Liver (tissue), 9 donors: ENCODE results near the gene CCNI2. TPM values are rescaled to one million over a fixed set of nuclear protein-coding genes. Genes with fewer than 3 reads are reported as not detected.

ENCODE experiments used
- DNase-seq: peaks from one replicate; pipeline ENCODE4 v3.0.0-alpha.2; 2017; ENCODE audit warnings: low spot score
- H3K27ac ChIP-seq, 2 donors: one replicate each; pipeline ENCODE4 v1.7.0; 2013; ENCODE audit warnings: inconsistent platforms in 2 of 2, low read length in 2 of 2, control low read depth in 1 of 2, low read depth in 1 of 2, mild to moderate bottlenecking in 1 of 2
- H3K27me3 ChIP-seq, 4 donors: one replicate each; pipeline versions ENCODE4 v1.6.1 to v1.7.0; 2013; ENCODE audit warnings: low read length in 3 of 4, inconsistent platforms in 1 of 4, mild to moderate bottlenecking in 1 of 4, moderate library complexity in 1 of 4; ENCODE audit not compliant: control insufficient read depth in 4 of 4, insufficient read depth in 4 of 4
- H3K36me3 ChIP-seq, 4 donors: one replicate each; pipeline versions ENCODE4 v1.6.1 to v1.7.0; 2013; ENCODE audit warnings: low read length in 3 of 4, mild to moderate bottlenecking in 3 of 4, low read depth in 1 of 4, moderate library complexity in 1 of 4; ENCODE audit not compliant: control insufficient read depth in 4 of 4, insufficient read depth in 3 of 4
- H3K4me1 ChIP-seq, 4 donors: one replicate each; pipeline versions ENCODE4 v1.6.1 to v1.7.0; 2013; ENCODE audit warnings: low read length in 3 of 4, mild to moderate bottlenecking in 3 of 4, moderate library complexity in 1 of 4; ENCODE audit not compliant: control insufficient read depth in 4 of 4, insufficient read depth in 4 of 4
- H3K4me3 ChIP-seq, 3 donors: one replicate each; pipeline versions ENCODE4 v1.6.1 to v1.7.0; 2013; ENCODE audit warnings: low read length in 3 of 3, control low read depth in 1 of 3, low read depth in 1 of 3, mild to moderate bottlenecking in 1 of 3
- H3K9ac ChIP-seq, 2 donors: one replicate each; pipeline ENCODE4 v1.7.0; 2013; ENCODE audit warnings: low read length in 2 of 2, mild to moderate bottlenecking in 2 of 2, moderate library complexity in 2 of 2, control low read depth in 1 of 2, low read depth in 1 of 2
- H3K9me3 ChIP-seq, 4 donors: one replicate each; pipeline versions ENCODE4 v1.6.1 to v1.7.0; 2013; ENCODE audit warnings: low read length in 3 of 4; ENCODE audit not compliant: control insufficient read depth in 4 of 4
- ATF3 ChIP-seq: IDR thresholded peaks from 2 replicates; pipeline ENCODE4 v1.6.1; 2016; ENCODE audit warnings: antibody characterized with exemption
- EGR1 ChIP-seq, 2 donors: IDR thresholded peaks; 2 replicates each; pipeline ENCODE4 v1.6.1; 2016 to 2018; ENCODE audit warnings: antibody characterized with exemption in 2 of 2, low read depth in 2 of 2
- FOXA1 ChIP-seq: IDR thresholded peaks from 2 replicates; pipeline ENCODE4 v1.6.1; 2016; ENCODE audit warnings: antibody characterized with exemption
- FOXA2 ChIP-seq: IDR thresholded peaks from 2 replicates; pipeline ENCODE4 v1.6.1; 2016; ENCODE audit warnings: antibody characterized with exemption
- GABPA ChIP-seq, 2 donors: IDR thresholded peaks in 1 of 2; conservative IDR thresholded peaks in 1 of 2; 2 replicates each; pipeline ENCODE4 v1.6.1; 2016; ENCODE audit warnings: antibody characterized with exemption in 2 of 2, mild to moderate bottlenecking in 1 of 2, moderate library complexity in 1 of 2
- HNF4A ChIP-seq, 2 donors: conservative IDR thresholded peaks; 2 replicates each; pipeline ENCODE4 v1.6.1; 2016; ENCODE audit warnings: antibody characterized with exemption in 2 of 2, mild to moderate bottlenecking in 2 of 2
- HNF4G ChIP-seq: IDR thresholded peaks from 2 replicates; pipeline ENCODE4 v1.6.1; 2016; ENCODE audit warnings: antibody characterized with exemption
- JUND ChIP-seq, 2 donors: IDR thresholded peaks; 2 replicates each; pipeline ENCODE4 v1.6.1; 2016; ENCODE audit warnings: antibody characterized with exemption in 2 of 2
- NR2F2 ChIP-seq: IDR thresholded peaks from 2 replicates; pipeline ENCODE4 v1.6.1; 2016; ENCODE audit warnings: antibody characterized with exemption
- RAD21 ChIP-seq, 2 donors: IDR thresholded peaks; 2 replicates each; pipeline ENCODE4 v1.6.1; 2016; ENCODE audit warnings: antibody characterized with exemption in 2 of 2, mild to moderate bottlenecking in 2 of 2
- REST ChIP-seq: IDR thresholded peaks from 2 replicates; pipeline ENCODE4 v1.6.1; 2016; ENCODE audit warnings: antibody characterized with exemption, mild to moderate bottlenecking
- RXRA ChIP-seq, 2 donors: IDR thresholded peaks; 2 replicates each; pipeline ENCODE4 v1.6.1; 2017 to 2018; ENCODE audit warnings: antibody characterized with exemption in 2 of 2, mild to moderate bottlenecking in 1 of 2
- SP1 ChIP-seq: IDR thresholded peaks from 2 replicates; pipeline ENCODE4 v1.6.1; 2018; ENCODE audit warnings: antibody characterized with exemption, mild to moderate bottlenecking
- TAF1 ChIP-seq: conservative IDR thresholded peaks from 2 replicates; pipeline ENCODE4 v1.6.1; 2016; ENCODE audit warnings: antibody characterized with exemption, mild to moderate bottlenecking
- YY1 ChIP-seq: IDR thresholded peaks from 2 replicates; pipeline ENCODE4 v1.6.1; 2016; ENCODE audit warnings: antibody characterized with exemption, mild to moderate bottlenecking
- ZBTB33 ChIP-seq: IDR thresholded peaks from 2 replicates; pipeline ENCODE4 v1.6.1; 2016; ENCODE audit warnings: antibody characterized with exemption
- WGBS: extraction: QIAGEN DNeasy Blood & Tissue Kit; methylation state at CpG from one replicate; pipeline ENCODE4 v1.1.7; 2013; 5-methylcytosine and 5-hydroxymethylcytosine counted together
- polyA plus RNA-seq, 2 donors: library from polyadenylated mRNA; stranded (reverse) in 1 of 2; unstranded in 1 of 2; fragments of 200-250 nt in 1 of 2; fragments of >200 nt in 1 of 2; fragmentation: Nextera tagmentation in 1 of 2; extraction: Ambion mirVana in 1 of 2; gene quantifications; one replicate each; pipeline versions ENCODE4 v1.2.1 to v1.2.3, GENCODE V29; 2013 to 2015
- total RNA-seq, 2 donors: library from RNA; depleted of rRNA; stranded (reverse); fragments of >200 nt; gene quantifications; one replicate each; pipeline ENCODE4 v1.2.3, GENCODE V29; 2014
- TF ChIP-seq, protein P1 (sequence below): IDR thresholded peaks from 2 replicates; pipeline ENCODE4 v1.6.1; 2016; ENCODE audit warnings: antibody characterized with exemption
- TF ChIP-seq, protein P2 (sequence below): fragments of 150-350 bp; IDR thresholded peaks from 2 replicates; pipeline ENCODE4 v1.5.1; 2017; ENCODE audit warnings: improper control_type of control experiment, low read depth, low read length; ENCODE audit not compliant: missing input control
- donor health status: healthy.
- donor health status: healthy.
- donor health status: healthy.
- donor health status: healthy.
- donor health status: healthy.

The CCNI2 gene
- total and polyA plus RNA-seq, 4 donors, result 0.02 to 0.57 (median 0.11) TPM

DNA sequence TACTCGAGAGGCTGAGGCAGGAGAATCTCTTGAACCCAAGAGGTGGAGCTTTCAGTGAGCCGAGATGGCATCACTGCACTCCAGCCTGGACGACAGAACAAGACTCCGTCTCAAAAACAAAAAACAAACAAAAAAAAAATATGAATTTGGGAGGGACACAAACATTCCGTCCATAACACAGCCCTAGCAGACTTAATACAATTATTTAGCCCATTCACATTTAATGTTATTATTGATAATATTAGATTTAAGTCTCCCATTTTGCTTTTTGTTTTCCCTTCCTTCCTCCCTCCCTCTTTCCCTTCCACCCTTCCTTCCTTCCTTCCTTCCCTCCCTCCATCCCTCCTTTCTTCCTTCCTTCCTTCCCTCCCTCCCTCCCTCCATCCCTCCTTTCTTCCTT lies 4.6 kb upstream of the CCNI2 start:
- Histone ChIP-seq H3K36me3 (no peaks in the 10 kb centered on the region), H3K27me3 (peaks cover 0 to 5% (median 0%) of the 10 kb centered on the region in 4 donors), H3K9ac (no peak overlapping the region), H3K9me3 (no peaks in the 10 kb centered on the region), H3K27ac (no peak overlapping the region), H3K4me3 (no peak overlapping the region), H3K4me1 (peaks cover 0 to 9% (median 2%) of the 10 kb centered on the region in 4 donors)
- no peak for DNase-seq
- TF ChIP-seq, protein P1, sequence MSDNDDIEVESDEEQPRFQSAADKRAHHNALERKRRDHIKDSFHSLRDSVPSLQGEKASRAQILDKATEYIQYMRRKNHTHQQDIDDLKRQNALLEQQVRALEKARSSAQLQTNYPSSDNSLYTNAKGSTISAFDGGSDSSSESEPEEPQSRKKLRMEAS, result no peak
- WGBS, result 90% methylated on average over 5 of the region's 5 CpGs

- no peak overlapping the region for H3K4me3 ChIP-seq
- H3K9ac ChIP-seq, result no peak overlapping the region
- peaks cover 0 to 6% (median 1%) of the 10 kb centered on the region in 4 donors for H3K4me1 ChIP-seq
- H3K36me3 ChIP-seq, result no peaks in the 10 kb centered on the region
- 79% methylated on average over 2 of the region's 2 CpGs for WGBS
- H3K27ac ChIP-seq, result no peak overlapping the region
- no peaks in the 10 kb centered on the region for H3K9me3 ChIP-seq
- peaks cover 0 to 5% (median 0%) of the 10 kb centered on the region in 4 donors for H3K27me3 ChIP-seq
- DNase-seq, result no peak
- TF ChIP-seq RAD21 (IDR thresholded peaks at IDR 0.05), result no peak
- no peak for TF ChIP-seq HNF4G
- no peak for TF ChIP-seq GABPA (IDR thresholded peaks at IDR 0.05 in 1 of 2, conservative IDR thresholded peaks at IDR 0.05 in 1 of 2)
- TF ChIP-seq JUND (IDR thresholded peaks at IDR 0.05), result no peak
- TF ChIP-seq TAF1, result no peak
- TF ChIP-seq, protein P2, sequence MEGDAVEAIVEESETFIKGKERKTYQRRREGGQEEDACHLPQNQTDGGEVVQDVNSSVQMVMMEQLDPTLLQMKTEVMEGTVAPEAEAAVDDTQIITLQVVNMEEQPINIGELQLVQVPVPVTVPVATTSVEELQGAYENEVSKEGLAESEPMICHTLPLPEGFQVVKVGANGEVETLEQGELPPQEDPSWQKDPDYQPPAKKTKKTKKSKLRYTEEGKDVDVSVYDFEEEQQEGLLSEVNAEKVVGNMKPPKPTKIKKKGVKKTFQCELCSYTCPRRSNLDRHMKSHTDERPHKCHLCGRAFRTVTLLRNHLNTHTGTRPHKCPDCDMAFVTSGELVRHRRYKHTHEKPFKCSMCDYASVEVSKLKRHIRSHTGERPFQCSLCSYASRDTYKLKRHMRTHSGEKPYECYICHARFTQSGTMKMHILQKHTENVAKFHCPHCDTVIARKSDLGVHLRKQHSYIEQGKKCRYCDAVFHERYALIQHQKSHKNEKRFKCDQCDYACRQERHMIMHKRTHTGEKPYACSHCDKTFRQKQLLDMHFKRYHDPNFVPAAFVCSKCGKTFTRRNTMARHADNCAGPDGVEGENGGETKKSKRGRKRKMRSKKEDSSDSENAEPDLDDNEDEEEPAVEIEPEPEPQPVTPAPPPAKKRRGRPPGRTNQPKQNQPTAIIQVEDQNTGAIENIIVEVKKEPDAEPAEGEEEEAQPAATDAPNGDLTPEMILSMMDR, result no peak
- TF ChIP-seq EGR1 (IDR thresholded peaks at IDR 0.05; ENCODE audit: low read depth in 2 of 2), result no peak
- no peak for TF ChIP-seq NR2F2
- no peak for TF ChIP-seq SP1
- no peak for TF ChIP-seq ATF3
- no peak for TF ChIP-seq FOXA1
- TF ChIP-seq, protein P1, result no peak
- no peak for TF ChIP-seq RXRA (IDR thresholded peaks at IDR 0.05)
- no peak for TF ChIP-seq YY1
- no peak for TF ChIP-seq HNF4A (conservative IDR thresholded peaks at IDR 0.05)
- no peak for TF ChIP-seq ZBTB33
- TF ChIP-seq FOXA2, result no peak
- no peak for TF ChIP-seq REST
Observed at GRCh38 chr5:132744659-132745058, 2.6 kb upstream of the CCNI2 start.
